Right kidney (tissue), 1 donor: ENCODE measurements around the gene RADIL.
A peak's percentile ranks its signal among the peaks of the same experiment; 100 is the strongest.

Experiments used
- DNase-seq: peaks from one replicate; pipeline ENCODE4 v3.0.0-alpha.2; 2016

RADIL gene

DNA sequence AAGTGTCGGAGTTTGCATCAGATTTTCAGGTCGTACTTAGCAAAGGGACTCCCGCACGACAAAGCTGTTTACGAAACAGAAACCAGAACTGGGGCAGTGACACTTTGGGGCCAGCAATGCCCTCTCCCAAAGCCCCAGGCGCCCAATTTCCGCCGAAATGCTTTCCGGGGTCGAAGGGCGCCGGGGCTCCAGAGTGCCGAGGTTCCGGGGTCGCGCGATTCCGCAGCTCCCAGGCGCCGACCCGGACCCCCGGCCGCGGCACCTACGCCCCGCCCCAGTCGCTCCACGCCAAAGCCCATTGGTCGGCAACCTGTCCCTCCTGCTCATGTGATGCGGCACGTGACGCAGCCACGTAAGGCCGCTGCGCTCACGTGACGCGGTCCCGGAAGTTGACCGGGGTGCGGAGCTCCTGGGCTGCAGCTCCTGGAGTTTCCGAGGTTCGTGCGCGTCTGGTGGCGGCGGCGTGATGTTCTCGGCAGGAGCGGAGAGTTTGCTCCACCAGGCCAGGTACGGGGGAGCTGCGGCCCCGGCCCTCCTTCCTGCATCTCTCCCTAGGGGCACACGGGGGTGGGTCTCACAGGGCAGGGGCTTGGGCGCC, 108.2 kb downstream of the RADIL start, which contains the start of gene AP5Z1:
AP5Z1 (plus strand) TSS at position 374 of the 598 bp plus-strand sequence; CDS start at position 467, 93 bp downstream.
- peak; percentile 97 for DNase-seq

DNA sequence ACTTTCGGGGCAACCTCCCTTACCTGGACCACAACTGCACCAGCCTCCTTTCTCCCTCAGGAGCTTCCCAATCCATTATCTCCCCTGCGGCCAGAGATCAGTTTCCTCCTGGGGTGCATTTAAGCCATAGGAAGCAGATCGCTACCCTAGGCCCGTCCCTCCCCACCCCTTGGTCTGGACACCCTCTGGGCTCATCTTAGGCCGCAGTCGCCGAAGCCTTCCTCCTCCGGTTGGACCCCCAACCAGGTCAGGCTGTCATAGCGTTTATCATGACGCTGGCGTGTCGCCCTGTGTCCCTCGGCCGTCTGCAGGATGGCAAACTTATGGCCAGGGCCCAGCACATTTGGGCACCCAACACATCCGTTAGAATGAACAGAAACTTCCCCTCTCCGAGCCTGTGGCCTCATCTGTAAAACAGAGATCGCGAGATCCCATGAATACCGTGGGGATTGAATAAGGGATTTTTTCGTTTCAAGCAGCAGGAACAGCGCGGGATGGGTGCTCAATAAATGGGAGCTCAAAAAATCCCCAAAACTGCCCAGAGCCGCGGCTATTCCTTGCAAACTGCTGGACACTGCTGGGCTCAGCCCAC, 108.8 kb downstream of the RADIL start:
- no peak for DNase-seq

DNA sequence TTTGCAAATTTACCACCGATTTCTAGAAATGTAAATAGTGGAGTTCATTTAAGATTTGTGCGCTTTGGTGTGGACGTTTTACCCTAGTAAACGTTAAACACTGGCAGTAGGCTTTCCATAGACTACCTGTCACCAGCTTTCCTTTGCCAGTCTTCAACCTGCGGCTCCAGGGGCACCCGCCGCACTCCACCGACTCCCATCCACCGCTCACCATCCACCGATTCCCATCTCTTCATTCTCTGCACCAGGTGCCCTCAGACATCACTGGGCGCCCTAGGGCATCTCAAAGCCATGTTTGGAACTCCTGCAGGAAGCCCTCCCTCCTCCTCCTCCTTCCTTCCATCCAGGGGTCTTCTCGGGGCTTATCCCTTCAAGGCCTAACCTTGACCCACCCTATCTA, 109.5 kb downstream of the RADIL start:
- DNase-seq, result no peak

DNA sequence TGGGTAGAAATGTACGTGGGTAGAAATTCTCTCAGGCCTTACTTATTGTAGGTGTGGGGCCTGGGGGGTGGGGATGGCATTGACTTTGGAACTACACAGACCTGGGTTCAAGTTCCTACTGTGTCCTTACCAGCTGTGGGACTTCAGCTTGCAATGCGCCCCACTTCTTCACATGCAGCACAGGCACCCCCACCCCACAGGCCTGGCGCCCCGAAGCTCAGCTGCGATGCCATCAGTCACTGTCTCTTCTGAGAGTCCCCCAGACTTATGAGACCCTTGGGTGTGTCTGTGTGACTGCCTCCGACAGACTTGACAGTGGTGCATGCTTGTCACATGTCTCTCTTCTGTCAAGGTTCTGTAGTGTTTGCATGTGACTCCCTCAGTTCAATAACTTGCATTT, 111.2 kb downstream of the RADIL start:
- no peak for DNase-seq

DNA sequence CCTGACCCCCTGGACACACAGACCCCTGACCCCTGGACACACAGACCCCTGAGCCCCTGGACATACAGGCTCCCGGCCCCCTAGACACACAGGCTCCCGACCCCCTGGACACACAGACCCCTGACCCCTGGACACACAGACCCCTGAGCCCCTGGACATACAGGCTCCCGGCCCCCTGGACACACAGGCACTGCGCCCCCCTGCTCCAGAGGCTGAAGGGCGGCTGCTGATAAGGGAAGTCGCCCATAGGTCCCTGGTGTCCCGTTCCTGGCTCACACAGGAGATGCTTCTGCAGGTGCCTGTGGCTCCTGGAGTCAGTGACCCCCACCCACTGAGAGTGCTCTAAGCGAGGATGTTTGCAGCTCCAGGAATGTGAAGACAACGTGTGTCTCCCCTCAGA, 111.8 kb downstream of the RADIL start:
- no peak for DNase-seq

DNA sequence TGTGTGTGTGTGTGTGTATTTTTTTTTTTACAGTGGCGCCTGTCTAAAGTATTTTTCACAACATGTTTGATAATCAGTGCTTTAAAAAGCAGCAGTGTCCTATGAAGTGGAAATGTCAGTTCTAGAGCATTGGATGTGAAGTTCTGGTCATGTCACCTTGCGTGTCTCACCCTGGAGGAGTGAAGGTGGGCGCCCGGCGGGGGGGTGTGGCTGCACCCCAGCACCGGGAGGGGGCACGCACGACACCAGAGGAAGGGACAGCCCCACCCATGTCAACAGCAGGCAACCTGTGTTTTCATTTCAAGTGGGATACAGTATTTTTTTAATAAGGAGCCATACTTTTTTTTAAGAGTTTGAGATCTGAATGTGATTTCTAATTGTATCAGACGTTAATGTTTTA, 112.6 kb downstream of the RADIL start:
- DNase-seq, result no peak

DNA sequence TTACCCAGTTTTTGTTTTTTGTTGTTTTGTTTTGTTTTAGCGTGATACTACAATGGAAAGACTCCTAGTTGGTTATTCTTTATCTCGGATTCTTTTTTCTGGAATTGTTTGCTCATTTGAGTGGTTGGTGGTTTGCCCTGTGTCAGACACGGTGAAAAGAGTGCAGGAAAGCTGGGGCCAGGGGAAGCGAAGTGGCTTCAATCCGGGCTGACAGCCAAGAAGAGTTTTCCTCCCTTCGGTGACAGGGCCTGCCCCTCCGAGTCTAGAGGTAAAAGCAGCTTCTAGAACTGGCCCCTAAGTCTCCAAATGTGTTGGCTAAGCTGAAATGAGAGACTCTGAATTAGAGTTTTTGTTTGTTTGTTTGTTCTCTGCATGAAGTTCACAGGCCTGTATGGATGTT, 113.8 kb downstream of the RADIL start:
- DNase-seq, result no peak

DNA sequence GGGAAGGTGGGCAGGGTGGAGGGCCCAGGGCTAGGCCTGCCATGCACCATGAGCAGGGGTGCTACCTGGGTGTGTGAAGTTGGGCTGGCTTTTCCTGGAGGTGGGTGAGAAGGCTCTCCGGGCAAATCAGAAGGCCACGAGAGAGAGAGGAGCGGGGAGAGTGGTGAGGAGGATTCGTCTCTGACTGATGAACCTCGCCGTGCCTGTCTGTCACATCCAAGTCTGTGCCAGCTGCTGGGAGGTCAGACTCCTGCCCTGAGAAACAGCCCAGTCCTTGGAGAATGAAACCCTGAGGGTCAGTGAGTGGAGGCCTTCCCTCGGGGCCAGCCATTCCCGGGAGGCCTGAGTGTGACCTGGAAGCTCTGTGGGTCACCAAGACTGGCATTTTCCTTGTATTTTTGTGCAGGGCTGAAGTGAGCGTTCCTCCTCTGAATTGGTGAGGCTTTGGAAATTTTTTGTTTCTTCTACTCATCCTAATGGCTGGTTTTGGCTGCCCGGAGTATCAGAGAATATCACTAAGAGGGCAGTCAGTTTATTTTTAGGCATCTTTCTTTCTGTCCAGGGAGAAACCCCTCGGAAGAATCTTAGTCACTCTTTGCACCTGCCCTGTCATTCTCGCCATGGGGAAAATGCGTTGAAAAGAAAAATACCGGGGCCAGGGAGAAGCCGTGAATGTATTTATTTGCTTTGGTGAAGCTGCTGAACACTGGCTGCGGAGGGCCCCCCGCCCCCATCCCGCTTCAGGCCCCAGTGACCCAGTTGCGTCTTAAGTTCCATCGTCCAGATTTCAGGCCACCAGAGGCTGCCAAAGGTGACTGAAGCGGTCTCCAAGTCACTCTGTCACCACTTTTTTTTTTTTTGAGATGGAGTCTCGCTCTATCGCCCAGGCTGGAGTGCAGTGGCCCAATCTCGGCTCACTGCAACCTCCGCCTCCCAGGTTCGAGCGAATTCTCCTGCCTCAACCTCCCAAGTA, 114.6 kb downstream of the RADIL start:
- no peak for DNase-seq

DNA sequence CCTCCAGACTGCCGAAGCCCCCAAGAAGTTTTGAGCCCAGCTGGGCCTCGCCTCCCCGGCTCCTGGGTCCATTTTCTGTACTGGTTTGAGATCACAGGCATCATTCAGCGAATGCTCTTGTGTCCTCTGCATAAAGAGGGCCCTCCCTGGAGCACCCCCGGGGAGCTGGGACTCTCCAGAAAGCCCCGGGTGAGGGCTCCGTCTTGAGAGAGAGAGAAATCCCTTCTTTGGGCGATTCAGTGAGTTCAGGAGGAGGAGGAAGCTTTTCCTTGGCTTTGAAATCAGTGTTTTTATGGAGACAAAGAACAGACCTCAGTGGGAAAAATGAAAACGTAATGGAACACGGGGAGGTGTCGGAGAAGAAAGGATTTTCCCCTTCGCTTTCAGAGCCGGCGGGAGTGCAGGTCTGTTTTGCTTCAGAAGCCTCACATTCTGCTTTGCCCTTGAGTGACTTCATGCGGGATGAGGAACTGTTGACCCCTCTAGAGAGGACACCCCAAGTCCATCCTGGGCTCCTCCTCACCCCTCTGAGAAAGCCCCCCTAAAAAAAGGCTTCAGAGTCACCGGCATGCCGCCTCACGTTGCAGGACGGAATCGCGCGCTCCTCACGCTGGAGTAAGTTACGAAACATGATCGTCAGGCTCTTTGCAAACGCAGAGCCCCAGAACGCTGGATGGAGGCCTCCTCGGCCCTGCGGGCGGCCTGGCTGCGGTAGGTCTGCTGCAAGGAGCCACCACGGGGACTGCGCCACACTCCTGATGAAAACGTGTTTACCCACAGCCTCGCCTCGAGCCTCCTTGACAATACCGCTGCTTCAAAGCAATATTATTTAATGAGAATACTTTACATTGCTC, 116.6 kb downstream of the RADIL start:
- no peak for DNase-seq

DNA sequence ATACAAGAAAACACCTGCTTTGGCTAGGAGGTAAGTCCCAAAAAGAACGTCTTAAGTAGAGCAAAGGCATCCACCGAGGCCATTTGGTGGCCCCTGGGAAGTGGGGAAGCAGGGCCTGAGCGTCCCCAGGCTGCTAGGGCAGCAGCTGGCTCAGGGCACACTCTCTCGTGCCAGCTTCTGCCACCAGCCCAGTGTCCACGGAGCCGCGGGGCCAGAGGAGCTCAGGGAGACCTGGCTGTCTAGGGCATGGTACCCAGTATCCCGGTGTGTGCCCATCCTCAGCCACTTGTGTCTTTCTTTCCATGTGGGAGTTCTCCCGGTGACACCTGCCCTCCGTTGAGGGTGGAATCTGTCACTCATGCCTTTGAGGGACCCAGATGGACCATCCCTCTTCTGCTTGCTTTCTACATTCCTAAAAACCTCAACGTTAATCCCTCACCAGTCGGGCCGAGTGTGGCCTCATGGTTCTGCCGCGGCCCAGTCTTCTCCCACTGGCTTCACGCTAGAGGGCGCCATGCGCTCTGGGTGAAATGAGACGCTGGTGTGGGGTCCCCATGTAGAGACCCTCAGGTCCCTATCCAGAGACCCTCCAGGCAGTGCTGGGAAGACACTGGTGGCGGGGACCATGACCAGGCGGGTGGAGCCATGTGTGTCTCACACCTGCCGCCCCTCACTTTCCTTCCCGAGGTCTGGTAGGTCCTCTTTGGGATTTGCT, 117.6 kb downstream of the RADIL start:
- DNase-seq, result no peak

DNA sequence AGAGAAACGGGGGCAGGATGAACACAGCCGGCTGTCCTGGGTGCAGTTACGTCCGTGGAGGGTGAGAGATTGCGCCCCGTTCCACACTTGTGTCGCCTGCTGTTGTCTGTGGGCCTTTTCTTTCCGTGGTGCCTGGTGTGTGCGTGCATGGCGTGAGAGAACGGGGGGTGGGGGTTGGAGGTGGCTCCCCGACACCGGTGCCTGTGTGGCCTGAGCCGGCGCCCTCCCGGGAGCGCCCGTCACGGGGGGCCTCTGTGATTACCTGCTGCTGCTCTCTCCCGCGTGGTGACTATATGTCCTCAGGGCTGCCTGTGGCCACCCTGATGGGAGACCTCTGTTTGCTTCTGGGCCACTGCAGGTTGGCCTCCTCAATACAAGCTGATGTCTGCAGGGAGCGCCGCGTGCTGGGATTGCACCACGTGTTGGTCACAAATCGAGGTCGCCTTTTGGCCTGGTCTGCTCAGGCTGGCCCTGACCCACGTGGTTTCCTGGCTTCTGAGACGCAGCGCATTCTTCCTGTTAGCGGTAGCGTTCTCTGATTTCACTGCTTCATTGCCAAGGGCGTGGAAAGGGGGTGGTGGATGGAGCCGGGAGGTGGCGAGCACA, 119.0 kb downstream of the RADIL start:
- DNase-seq, result no peak

DNA sequence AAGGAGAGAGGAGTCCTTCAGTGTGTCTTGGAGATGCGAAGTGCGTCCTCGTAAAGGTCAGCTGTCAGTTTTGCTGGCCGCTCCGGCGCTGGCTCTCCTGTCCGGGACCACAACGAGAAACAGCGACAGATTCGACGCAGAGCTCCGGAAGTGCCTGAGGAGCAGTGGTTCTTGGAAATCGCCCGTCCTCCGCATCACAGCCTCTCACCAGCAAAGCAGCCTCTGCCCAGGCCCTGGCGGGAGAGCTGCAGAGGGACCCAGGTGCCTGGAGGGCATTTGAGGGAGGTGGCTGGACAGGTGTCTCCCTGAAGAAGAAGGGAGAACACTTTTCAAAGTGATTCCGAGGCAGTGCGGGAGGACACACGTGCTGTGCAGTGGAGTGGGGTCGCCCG, 119.7 kb downstream of the RADIL start:
- no peak for DNase-seq

DNA sequence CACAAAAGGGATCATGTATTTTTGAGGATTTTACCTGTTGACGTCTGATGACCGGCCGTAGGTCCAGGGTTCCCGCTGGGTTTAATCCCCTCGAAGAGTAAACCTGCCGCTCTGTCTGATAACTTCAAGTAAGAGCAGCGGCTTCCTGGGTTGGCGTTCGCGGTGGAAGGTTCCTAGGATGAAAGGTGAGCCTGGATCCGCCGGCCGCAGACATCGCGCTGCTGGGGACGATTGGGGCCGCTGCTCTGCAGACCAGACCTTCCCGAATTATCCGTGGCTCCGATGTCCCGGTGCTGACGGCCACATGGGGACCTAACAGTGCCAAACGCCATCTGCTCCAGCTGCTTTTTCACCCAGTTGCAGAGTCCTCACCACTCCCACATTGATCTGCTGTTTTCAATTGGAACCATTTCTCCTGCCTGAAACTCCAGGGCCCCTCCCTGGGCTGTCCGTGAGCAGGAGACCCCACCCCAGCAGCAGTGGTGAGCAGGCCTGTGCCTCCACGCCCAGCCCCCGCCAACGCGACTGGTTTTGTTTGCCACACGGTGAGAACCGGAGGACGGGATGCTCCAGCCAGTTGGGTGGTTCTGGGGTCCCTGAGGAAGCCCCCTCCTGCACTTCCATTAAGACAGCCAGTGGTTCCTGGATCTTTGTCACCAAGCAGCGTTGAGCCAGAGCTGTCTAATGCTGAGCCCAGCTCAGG, 120.3 kb downstream of the RADIL start:
- no peak for DNase-seq

DNA sequence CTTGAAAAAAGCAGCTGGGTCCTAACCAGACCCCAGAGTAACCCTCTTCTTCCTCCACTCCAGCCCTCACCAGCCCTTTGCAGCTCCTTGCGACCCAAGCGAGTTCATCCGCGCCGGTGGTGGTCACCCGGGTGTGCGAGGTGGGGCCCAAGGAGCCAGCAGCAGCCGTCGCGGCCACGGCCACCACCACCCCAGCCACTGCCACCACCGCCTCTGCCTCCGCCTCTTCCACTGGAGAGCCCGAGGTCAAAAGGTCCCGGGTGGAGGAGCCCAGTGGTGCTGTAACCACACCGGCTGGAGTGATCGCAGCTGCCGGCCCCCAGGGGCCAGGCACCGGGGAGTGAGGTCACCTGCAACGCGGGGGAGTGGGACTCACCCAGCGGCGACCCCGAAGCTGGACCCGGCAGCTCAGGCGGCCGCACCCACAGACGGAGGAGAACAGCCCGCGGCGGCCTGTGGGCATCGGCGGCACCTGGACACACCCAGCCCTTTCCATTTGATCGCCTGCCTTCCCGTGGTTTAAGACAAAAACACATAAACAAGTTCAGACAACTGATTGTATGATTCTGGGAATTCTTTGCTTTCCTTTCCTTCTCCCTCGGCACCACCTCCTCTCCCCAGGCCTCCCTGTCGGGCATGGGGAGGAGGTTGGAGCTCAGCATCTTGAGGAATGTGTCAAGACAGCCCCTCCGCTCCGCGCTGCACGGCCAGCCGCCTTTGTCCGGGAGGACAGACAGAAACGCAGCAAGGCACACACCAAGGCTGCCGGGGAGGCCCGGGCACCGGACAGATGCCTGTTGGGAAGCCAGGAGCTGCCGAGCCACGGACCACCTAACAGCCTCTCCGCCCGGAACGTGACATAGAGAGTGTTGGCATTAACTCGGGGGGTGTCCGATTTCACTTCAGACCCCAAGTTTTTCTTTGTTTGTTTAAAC, 121.1 kb downstream of the RADIL start:
- no peak for DNase-seq

DNA sequence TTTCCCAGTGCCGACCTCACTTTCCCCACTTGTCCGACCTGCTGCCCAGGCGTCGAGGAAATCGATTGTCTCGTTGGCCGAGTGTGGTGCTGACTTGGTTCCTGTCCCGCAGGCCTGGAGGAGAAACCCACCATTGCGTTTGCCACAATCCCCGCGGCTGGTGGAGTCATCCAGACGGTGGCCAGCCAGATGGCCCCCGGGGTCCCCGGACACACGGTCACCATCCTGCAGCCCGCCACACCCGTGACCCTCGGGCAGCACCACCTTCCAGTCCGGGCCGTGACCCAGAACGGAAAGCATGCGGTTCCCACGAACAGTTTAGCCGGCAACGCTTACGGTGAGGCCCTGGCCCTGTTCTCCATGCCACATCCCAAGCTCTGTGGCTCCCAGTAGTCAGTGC, 122.6 kb downstream of the RADIL start:
- no peak for DNase-seq

DNA sequence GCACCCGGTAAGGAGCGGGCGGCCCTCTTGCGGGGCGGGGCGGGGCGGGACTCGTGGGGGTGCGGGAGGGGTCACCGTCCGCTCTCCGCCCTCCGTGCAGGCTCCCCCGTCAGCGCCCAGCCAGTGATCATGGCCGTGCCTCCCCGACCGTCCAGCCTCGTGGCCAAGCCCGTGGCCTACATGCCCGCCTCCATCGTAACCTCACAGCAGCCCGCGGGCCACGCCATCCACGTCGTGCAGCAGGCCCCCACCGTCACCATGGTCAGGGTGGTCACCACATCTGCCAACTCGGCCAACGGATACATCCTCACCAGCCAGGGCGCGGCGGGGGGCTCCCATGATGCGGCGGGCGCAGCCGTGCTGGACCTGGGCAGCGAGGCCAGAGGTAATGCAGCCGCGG, 124.3 kb downstream of the RADIL start:
- DNase-seq, result no peak

DNA sequence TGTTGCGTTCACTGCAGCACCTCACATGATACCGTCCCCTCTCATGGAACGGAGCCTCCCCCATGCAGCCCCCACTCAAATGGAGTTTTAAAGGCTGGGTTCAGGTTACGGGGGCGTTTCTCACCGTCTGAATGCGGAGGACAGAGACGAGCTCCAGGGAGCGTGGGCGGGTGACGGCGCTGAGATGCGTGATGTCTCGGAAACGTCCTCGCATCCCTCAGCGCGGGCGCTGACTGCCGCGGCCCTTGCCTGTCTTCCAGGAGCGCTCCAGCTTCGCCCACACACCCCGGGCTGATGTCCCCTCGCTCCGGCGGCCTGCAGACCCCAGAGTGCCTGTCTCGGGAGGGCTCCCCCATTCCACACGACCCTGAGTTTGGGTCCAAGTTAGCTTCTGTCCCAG, 124.7 kb downstream of the RADIL start:
- no peak for DNase-seq

DNA sequence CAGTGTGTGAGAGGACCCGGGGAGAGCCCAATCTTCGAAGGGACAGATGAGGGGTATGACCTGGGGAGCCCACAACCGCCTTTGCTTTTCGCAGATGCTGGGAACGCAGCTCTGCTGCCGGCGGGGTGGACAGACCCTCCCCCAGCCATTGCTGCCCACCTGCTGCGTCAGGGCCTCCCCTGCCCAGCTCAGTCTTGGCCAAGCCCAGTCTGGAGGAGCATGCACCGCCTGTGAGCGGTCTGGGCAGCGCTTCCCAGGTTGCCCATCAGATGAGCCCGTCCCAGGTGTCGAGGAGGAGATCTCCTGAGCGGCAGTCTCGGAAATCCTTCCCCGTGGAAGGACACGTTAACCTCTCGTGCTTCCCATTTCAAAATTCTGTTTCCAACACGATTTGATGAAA, 125.4 kb downstream of the RADIL start:
- DNase-seq, result no peak

DNA sequence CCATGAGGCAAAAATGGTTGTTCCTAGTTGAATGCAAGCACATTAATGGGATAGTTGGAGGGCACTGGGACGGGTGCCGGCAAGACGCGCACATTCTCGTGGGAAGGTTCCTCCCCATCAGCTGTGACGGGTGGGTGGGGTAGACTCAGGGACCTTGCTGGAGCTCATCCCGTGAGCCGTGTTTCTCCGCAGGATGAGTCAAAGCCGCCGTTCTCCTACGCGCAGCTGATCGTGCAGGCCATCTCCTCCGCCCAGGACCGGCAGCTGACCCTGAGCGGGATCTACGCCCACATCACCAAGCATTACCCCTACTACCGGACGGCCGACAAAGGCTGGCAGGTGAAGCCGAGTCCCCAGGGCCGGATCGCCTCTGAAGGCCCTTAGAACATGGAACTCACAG, 128.5 kb downstream of the RADIL start:
- DNase-seq, result no peak
